ENCODE results near the gene ZNF366. TPM values are rescaled to one million over a fixed set of nuclear protein-coding genes. Genes with fewer than 3 reads are reported as not detected.

The ZNF366 gene
- total RNA-seq, 2 donors from 2014 or later: not detected

GRCh38 chr5:72539038-72539437 is 31.8 kb upstream of the ZNF366 start:
- Histone ChIP-seq H3K36me3 (ENCODE audit: control insufficient read depth, insufficient read depth, low read length) (no peaks in the 10 kb centered on the region), H3K27ac (ENCODE audit: low read depth, low read length) (no peak overlapping the region), H3K4me3 (ENCODE audit: low read length) (no peak overlapping the region), H3K9me3 (ENCODE audit: control insufficient read depth, low read length) (no peaks in the 10 kb centered on the region), H3K9ac (ENCODE audit: extremely low read depth, low read length, poor library complexity, severe bottlenecking) (no peak overlapping the region), H3K27me3 (ENCODE audit: control insufficient read depth, insufficient read depth, low read length, poor library complexity, severe bottlenecking) (peaks cover 53% of the 10 kb centered on the region), H3K4me1 (ENCODE audit: control insufficient read depth, insufficient read depth, low read length) (peaks cover 8% of the 10 kb centered on the region)
- H3K27me3 Mint-ChIP-seq (ENCODE audit: insufficient read depth): peaks cover 37% of the 10 kb centered on the region
- no peak overlapping the region for H3K27ac Mint-ChIP-seq
- DNase-seq: no peak
- no peak overlapping the region for H3K4me3 Mint-ChIP-seq
- H3K36me3 Mint-ChIP-seq (ENCODE audit: low read depth): no peaks in the 10 kb centered on the region
- TF ChIP-seq CTCF (conservative IDR thresholded peaks at IDR 0.05): no peak
- H3K4me1 Mint-ChIP-seq: peaks cover 38% of the 10 kb centered on the region
- 80 to 81% methylated on average over 1 of the region's 1 CpG for WGBS, 2 experiments (ENCODE audit: insufficient coverage in 1 of 2, insufficient read length in 1 of 2)
- no peaks in the 10 kb centered on the region for H3K9me3 Mint-ChIP-seq

GRCh38 chr5:72537166-72537565 is 30.0 kb upstream of the ZNF366 start:
- TF ChIP-seq CTCF (conservative IDR thresholded peaks at IDR 0.05): no peak
- WGBS, 2 experiments (ENCODE audit: insufficient coverage in 1 of 2, insufficient read length in 1 of 2): 67 to 88% methylated on average over 2 to 5 of the region's 5 CpGs
- H3K36me3 Mint-ChIP-seq (ENCODE audit: low read depth): no peaks in the 10 kb centered on the region
- no peaks in the 10 kb centered on the region for H3K9me3 ChIP-seq (ENCODE audit: control insufficient read depth, low read length)
- no peak overlapping the region for H3K4me3 ChIP-seq (ENCODE audit: low read length)
- peaks cover 8% of the 10 kb centered on the region for H3K4me1 ChIP-seq (ENCODE audit: control insufficient read depth, insufficient read depth, low read length)
- H3K4me1 Mint-ChIP-seq: peaks cover 38% of the 10 kb centered on the region
- H3K9me3 Mint-ChIP-seq: no peaks in the 10 kb centered on the region
- no peaks in the 10 kb centered on the region for H3K36me3 ChIP-seq (ENCODE audit: control insufficient read depth, insufficient read depth, low read length)
- peaks cover 28% of the 10 kb centered on the region for H3K27me3 Mint-ChIP-seq (ENCODE audit: insufficient read depth)
- no peak overlapping the region for H3K9ac ChIP-seq (ENCODE audit: extremely low read depth, low read length, poor library complexity, severe bottlenecking)
- H3K4me3 Mint-ChIP-seq: no peak overlapping the region
- peaks cover 37% of the 10 kb centered on the region for H3K27me3 ChIP-seq (ENCODE audit: control insufficient read depth, insufficient read depth, low read length, poor library complexity, severe bottlenecking)
- DNase-seq: no peak
- no peak overlapping the region for H3K27ac Mint-ChIP-seq
- no peak overlapping the region for H3K27ac ChIP-seq (ENCODE audit: low read depth, low read length)

- no peaks in the 10 kb centered on the region for H3K36me3 Mint-ChIP-seq (ENCODE audit: low read depth)
- H3K4me3 ChIP-seq (ENCODE audit: low read length): no peak overlapping the region
- no peaks in the 10 kb centered on the region for H3K9me3 Mint-ChIP-seq
- WGBS, 2 experiments (ENCODE audit: insufficient coverage in 1 of 2, insufficient read length in 1 of 2): 98 to 100% methylated on average over 4 of the region's 4 CpGs
- H3K36me3 ChIP-seq (ENCODE audit: control insufficient read depth, insufficient read depth, low read length): no peaks in the 10 kb centered on the region
- no peak overlapping the region for H3K27ac ChIP-seq (ENCODE audit: low read depth, low read length)
- H3K4me3 Mint-ChIP-seq: no peak overlapping the region
- H3K27ac Mint-ChIP-seq: no peak overlapping the region
- TF ChIP-seq CTCF (conservative IDR thresholded peaks at IDR 0.05): no peak
- H3K9me3 ChIP-seq (ENCODE audit: control insufficient read depth, low read length): no peaks in the 10 kb centered on the region
- H3K27me3 Mint-ChIP-seq (ENCODE audit: insufficient read depth): peaks cover 6% of the 10 kb centered on the region
- no peak overlapping the region for H3K9ac ChIP-seq (ENCODE audit: extremely low read depth, low read length, poor library complexity, severe bottlenecking)
- no peak for DNase-seq
- H3K4me1 ChIP-seq (ENCODE audit: control insufficient read depth, insufficient read depth, low read length): no peaks in the 10 kb centered on the region
- no peaks in the 10 kb centered on the region for H3K27me3 ChIP-seq (ENCODE audit: control insufficient read depth, insufficient read depth, low read length, poor library complexity, severe bottlenecking)
- H3K4me1 Mint-ChIP-seq: peaks cover under 1% of the 10 kb centered on the region
Observed at GRCh38 chr5:72531496-72532190, 24.4 kb upstream of the ZNF366 start.

All from endodermal cell (in vitro differentiated cells).